ENCODE measurements around the gene ROR1. TPM values are rescaled to one million over a fixed set of nuclear protein-coding genes. Genes with fewer than 3 reads are reported as not detected.
A peak's percentile ranks its signal among the peaks of the same experiment; 100 is the strongest.

Gene ROR1
- total and polyA plus RNA-seq, 2 donors (not counting 1 experiment from before 2014, with no cell fraction given): 14.5 to 16.5 TPM

GRCh38 chr1:64036549-64036948, 262.7 kb downstream of the ROR1 start:
- H4K20me1 ChIP-seq (ENCODE audit: control insufficient read depth, extremely low read depth, insufficient read depth, low read length): no peaks in the 10 kb centered on the region
- TF ChIP-seq, protein P1, sequence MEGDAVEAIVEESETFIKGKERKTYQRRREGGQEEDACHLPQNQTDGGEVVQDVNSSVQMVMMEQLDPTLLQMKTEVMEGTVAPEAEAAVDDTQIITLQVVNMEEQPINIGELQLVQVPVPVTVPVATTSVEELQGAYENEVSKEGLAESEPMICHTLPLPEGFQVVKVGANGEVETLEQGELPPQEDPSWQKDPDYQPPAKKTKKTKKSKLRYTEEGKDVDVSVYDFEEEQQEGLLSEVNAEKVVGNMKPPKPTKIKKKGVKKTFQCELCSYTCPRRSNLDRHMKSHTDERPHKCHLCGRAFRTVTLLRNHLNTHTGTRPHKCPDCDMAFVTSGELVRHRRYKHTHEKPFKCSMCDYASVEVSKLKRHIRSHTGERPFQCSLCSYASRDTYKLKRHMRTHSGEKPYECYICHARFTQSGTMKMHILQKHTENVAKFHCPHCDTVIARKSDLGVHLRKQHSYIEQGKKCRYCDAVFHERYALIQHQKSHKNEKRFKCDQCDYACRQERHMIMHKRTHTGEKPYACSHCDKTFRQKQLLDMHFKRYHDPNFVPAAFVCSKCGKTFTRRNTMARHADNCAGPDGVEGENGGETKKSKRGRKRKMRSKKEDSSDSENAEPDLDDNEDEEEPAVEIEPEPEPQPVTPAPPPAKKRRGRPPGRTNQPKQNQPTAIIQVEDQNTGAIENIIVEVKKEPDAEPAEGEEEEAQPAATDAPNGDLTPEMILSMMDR (conservative IDR thresholded peaks at IDR 0.05 in 1 of 2, IDR thresholded peaks at IDR 0.05 in 1 of 2; ENCODE audit: low read depth in 1 of 2, low read length in 2 of 2): no peak
- no peak for TF ChIP-seq EZH2 (IDR thresholded peaks at IDR 0.05; ENCODE audit: low read length, missing control alignments)
- H3K27me3 ChIP-seq (ENCODE audit: control insufficient read depth, insufficient read depth, low read length): no peaks in the 10 kb centered on the region
- no peaks in the 10 kb centered on the region for H3K9me3 ChIP-seq (ENCODE audit: control insufficient read depth, insufficient read depth, low read depth, low read length)
- H2AFZ ChIP-seq (ENCODE audit: low read length): no peak overlapping the region
- DNase-seq (ENCODE audit: low read depth in 2 of 2): no peak
- peaks cover 22% of the 10 kb centered on the region for H3K4me1 ChIP-seq (ENCODE audit: control insufficient read depth, extremely low read depth, insufficient read depth, low read length)
- H3K36me3 ChIP-seq (ENCODE audit: control insufficient read depth, insufficient read depth, low read length): no peaks in the 10 kb centered on the region
- no peak overlapping the region for H3K27ac ChIP-seq (ENCODE audit: insufficient read depth, low read length)
- H3K9ac ChIP-seq (ENCODE audit: insufficient read depth, low read length): no peak overlapping the region
- H3K79me2 ChIP-seq (ENCODE audit: control insufficient read depth, insufficient read depth, low read length): no peaks in the 10 kb centered on the region
- no peak overlapping the region for H3K4me2 ChIP-seq (ENCODE audit: extremely low read depth, insufficient read depth, low read length)
- H3K4me3 ChIP-seq (replicated peaks in 1 of 4; ENCODE audit: control extremely low read depth in 1 of 4, insufficient read depth in 1 of 4, low read depth in 3 of 4, low read length in 4 of 4): no peak overlapping the region

DNA sequence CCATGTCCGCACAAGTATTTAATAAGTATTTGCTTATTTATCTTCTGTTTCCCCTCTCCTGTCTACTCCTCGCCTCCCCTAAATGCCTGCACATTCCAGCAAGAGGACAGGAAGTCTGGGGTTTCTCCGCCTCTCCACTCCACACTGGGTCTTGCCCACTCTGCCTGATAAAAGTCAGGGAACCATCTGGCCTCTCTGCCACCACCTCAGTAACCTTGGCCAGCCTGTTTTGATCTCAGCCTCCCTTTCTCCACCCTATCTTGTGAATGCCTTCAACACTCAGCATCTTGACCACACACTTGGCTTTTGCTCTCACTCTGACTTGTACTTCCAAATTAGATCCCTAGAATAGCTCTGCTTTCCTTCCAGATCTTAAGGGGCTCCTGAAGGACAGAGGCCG, 264.3 kb downstream of the ROR1 start:
- Histone ChIP-seq H3K4me1 (ENCODE audit: control insufficient read depth, extremely low read depth, insufficient read depth, low read length) (peaks cover 24% of the 10 kb centered on the region), H4K20me1 (ENCODE audit: control insufficient read depth, extremely low read depth, insufficient read depth, low read length) (no peaks in the 10 kb centered on the region), H3K4me3 (replicated peaks in 1 of 4; ENCODE audit: control extremely low read depth in 1 of 4, insufficient read depth in 1 of 4, low read depth in 3 of 4, low read length in 4 of 4) (no peak overlapping the region), H3K36me3 (ENCODE audit: control insufficient read depth, insufficient read depth, low read length) (no peaks in the 10 kb centered on the region), H3K4me2 (ENCODE audit: extremely low read depth, insufficient read depth, low read length) (no peak overlapping the region), H2AFZ (ENCODE audit: low read length) (no peak overlapping the region), H3K79me2 (ENCODE audit: control insufficient read depth, insufficient read depth, low read length) (no peaks in the 10 kb centered on the region), H3K27ac (ENCODE audit: insufficient read depth, low read length) (no peak overlapping the region), H3K9me3 (ENCODE audit: control insufficient read depth, insufficient read depth, low read depth, low read length) (no peaks in the 10 kb centered on the region), H3K9ac (ENCODE audit: insufficient read depth, low read length) (no peak overlapping the region), H3K27me3 (ENCODE audit: control insufficient read depth, insufficient read depth, low read length) (no peaks in the 10 kb centered on the region)
- TF ChIP-seq, protein P1 (conservative IDR thresholded peaks at IDR 0.05 in 1 of 2, IDR thresholded peaks at IDR 0.05 in 1 of 2; ENCODE audit: low read depth in 1 of 2, low read length in 2 of 2): no peak
- no peak for TF ChIP-seq EZH2 (IDR thresholded peaks at IDR 0.05; ENCODE audit: low read length, missing control alignments)
- peak in 1 of 2 donors; percentile 40 for DNase-seq (ENCODE audit: low read depth in 2 of 2)

- peak; percentile 37 to 93 for DNase-seq (ENCODE audit: low read depth in 2 of 2)
- Histone ChIP-seq H3K4me2 (ENCODE audit: extremely low read depth, insufficient read depth, low read length) (peak overlapping the region; percentile 37), H3K9ac (ENCODE audit: insufficient read depth, low read length) (no peak overlapping the region), H2AFZ (ENCODE audit: low read length) (no peak overlapping the region), H4K20me1 (ENCODE audit: control insufficient read depth, extremely low read depth, insufficient read depth, low read length) (no peaks in the 10 kb centered on the region), H3K27me3 (ENCODE audit: control insufficient read depth, insufficient read depth, low read length) (no peaks in the 10 kb centered on the region), H3K27ac (ENCODE audit: insufficient read depth, low read length) (peak overlapping the region; percentile 61), H3K4me3 (replicated peaks in 1 of 4; ENCODE audit: control extremely low read depth in 1 of 4, insufficient read depth in 1 of 4, low read depth in 3 of 4, low read length in 4 of 4) (no peak overlapping the region), H3K79me2 (ENCODE audit: control insufficient read depth, insufficient read depth, low read length) (no peaks in the 10 kb centered on the region), H3K4me1 (ENCODE audit: control insufficient read depth, extremely low read depth, insufficient read depth, low read length) (peaks cover 24% of the 10 kb centered on the region), H3K36me3 (ENCODE audit: control insufficient read depth, insufficient read depth, low read length) (no peaks in the 10 kb centered on the region), H3K9me3 (ENCODE audit: control insufficient read depth, insufficient read depth, low read depth, low read length) (no peaks in the 10 kb centered on the region)
- TF ChIP-seq EZH2 (IDR thresholded peaks at IDR 0.05; ENCODE audit: low read length, missing control alignments): no peak
- TF ChIP-seq, protein P1 (conservative IDR thresholded peaks at IDR 0.05 in 1 of 2, IDR thresholded peaks at IDR 0.05 in 1 of 2; ENCODE audit: low read depth in 1 of 2, low read length in 2 of 2): no peak
These were observed 265.1 kb downstream of the ROR1 start for GRCh38 chr1:64038965-64039364.
